Endodermal cell (in vitro differentiated cells): Measurements from ENCODE around the gene PTCHD4. TPM values are rescaled to one million over a fixed set of nuclear protein-coding genes. Genes with fewer than 3 reads are reported as not detected.

Experiments
- DNase-seq: peaks from one replicate; pipeline ENCODE4 v3.0.0-alpha.2; 2017
- H3K27ac ChIP-seq: 2 replicates; pipeline ENCODE4 v1.5.1; 2013; ENCODE audit warnings: mild to moderate bottlenecking, low read depth, low read length, moderate library complexity
- H3K27me3 ChIP-seq: 2 replicates; pipeline ENCODE4 v1.6.1; 2013; ENCODE audit warnings: mild to moderate bottlenecking, low read length, moderate library complexity; ENCODE audit not compliant: insufficient read depth, control insufficient read depth, poor library complexity, severe bottlenecking
- H3K36me3 ChIP-seq: 2 replicates; pipeline ENCODE4 v1.7.0; 2013; ENCODE audit warnings: mild to moderate bottlenecking, low read length, moderate library complexity; ENCODE audit not compliant: control insufficient read depth, insufficient read depth
- H3K4me1 ChIP-seq: one replicate; pipeline ENCODE4 v1.7.0; 2013; ENCODE audit warnings: low read length; ENCODE audit not compliant: control insufficient read depth, insufficient read depth
- H3K4me3 ChIP-seq: 2 replicates; pipeline ENCODE4 v1.5.1; 2013; ENCODE audit warnings: mild to moderate bottlenecking, low read length, moderate library complexity
- H3K9ac ChIP-seq: 2 replicates; pipeline ENCODE4 v1.6.1; 2013; ENCODE audit warnings: mild to moderate bottlenecking, low read length, moderate library complexity; ENCODE audit not compliant: poor library complexity, severe bottlenecking; ENCODE audit errors: extremely low read depth
- H3K9me3 ChIP-seq: 2 replicates; pipeline ENCODE4 v1.6.1; 2013; ENCODE audit warnings: mild to moderate bottlenecking, low read length, moderate library complexity; ENCODE audit not compliant: control insufficient read depth
- H3K27ac Mint-ChIP-seq: 2 replicates; pipeline ENCODE4 v1.8.0; 2020; ENCODE audit warnings: mixed read lengths
- H3K27me3 Mint-ChIP-seq: 2 replicates; pipeline ENCODE4 v1.8.0; 2021; ENCODE audit warnings: mild to moderate bottlenecking, mixed read lengths; ENCODE audit not compliant: insufficient read depth
- H3K36me3 Mint-ChIP-seq: 2 replicates; pipeline ENCODE4 v1.8.0; 2020; ENCODE audit warnings: low read depth, mixed read lengths
- H3K4me1 Mint-ChIP-seq: 2 replicates; pipeline ENCODE4 v1.8.0; 2020; ENCODE audit warnings: mixed read lengths
- H3K4me3 Mint-ChIP-seq: 2 replicates; pipeline ENCODE4 v1.8.0; 2020; ENCODE audit warnings: mild to moderate bottlenecking, moderate library complexity, mixed read lengths
- H3K9me3 Mint-ChIP-seq: 2 replicates; pipeline ENCODE4 v1.8.0; 2020; ENCODE audit warnings: mild to moderate bottlenecking, mixed read lengths
- WGBS, 2 experiments: methylation state at CpG; one replicate each; pipeline versions ENCODE4 v1.1.5 to v1.1.7; 2013; ENCODE audit warnings: missing lambda C conversion rate in 2 of 2, mixed read lengths in 1 of 2; ENCODE audit not compliant: insufficient coverage in 1 of 2, insufficient read length in 1 of 2; 5-methylcytosine and 5-hydroxymethylcytosine counted together
- total RNA-seq, 2 donors: library from RNA; stranded (reverse); fragmentation: NEBNext Ultra II Directional in 1 of 2; extraction: Animal tissue kit (Norgen Biotek cat#: 25700) in 1 of 2; gene quantifications; 2 replicates in 1 of 2; 3 replicates in 1 of 2; pipeline ENCODE4 v1.2.1, GENCODE V29; 2021
- TF ChIP-seq, protein P1 (sequence below): fragments of 200-600 bp; sonication (generic); conservative IDR thresholded peaks from 2 replicates; pipeline ENCODE4 v1.5.0; 2021; ENCODE audit warnings: antibody characterized with exemption, mild to moderate bottlenecking

PTCHD4 gene
- total RNA-seq, 2 donors from 2014 or later: 0.11 to 0.42 TPM

DNA sequence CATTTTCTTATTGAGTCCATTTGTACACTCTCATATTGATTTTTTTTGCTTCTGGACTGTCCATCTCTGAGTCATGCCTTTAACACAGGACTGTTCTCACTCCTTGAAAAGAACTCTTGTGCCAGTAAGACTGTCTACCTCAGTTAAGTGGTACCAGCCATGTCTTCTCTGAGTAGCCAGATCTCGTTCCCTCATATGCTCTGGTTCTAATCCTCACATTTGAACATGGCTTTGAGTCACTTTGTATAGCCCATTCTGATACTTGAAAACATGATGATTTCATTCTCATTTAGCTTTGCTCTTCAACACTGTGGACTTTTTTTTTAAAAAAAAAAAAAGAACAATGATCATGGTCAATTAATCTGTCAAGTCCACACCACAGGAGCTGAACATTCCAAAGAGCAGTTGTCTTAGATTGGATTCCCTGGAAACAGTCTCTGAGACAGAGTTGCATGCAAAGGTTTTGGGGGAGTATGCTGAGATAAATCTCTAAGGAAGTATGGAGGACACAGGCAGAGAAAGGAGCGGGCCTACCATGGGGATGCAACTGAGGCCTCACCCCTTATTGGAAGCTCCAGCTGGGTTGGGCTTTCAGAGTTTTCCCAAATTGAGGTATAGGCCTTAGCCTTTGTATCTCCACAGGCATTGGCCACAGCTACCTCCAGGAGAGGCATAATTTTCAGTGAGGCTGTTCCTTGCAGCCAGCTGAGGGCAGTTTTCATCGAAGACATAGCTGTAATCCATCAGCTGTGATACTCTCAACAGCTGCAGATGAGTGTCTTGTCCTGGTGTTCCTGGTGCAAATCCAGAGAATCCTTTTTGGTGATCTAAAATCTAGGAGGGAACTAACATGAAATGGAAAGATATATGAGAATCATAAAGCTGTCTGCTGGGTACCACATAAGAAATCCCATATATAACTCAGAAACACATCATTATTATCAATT, 6.0 kb upstream of the PTCHD4 start:
- Mint-ChIP-seq H3K27ac (no peak overlapping the region), H3K27me3 (no peaks in the 10 kb centered on the region), H3K9me3 (no peaks in the 10 kb centered on the region), H3K4me1 (peaks cover 17% of the 10 kb centered on the region), H3K4me3 (no peak overlapping the region), H3K36me3 (no peaks in the 10 kb centered on the region)
- no peaks in the 10 kb centered on the region for H3K27me3 ChIP-seq
- 65 to 92% methylated on average over 2 to 3 of the region's 3 CpGs for WGBS, 2 experiments
- no peaks in the 10 kb centered on the region for H3K36me3 ChIP-seq
- H3K4me3 ChIP-seq: no peak overlapping the region
- TF ChIP-seq, protein P1, sequence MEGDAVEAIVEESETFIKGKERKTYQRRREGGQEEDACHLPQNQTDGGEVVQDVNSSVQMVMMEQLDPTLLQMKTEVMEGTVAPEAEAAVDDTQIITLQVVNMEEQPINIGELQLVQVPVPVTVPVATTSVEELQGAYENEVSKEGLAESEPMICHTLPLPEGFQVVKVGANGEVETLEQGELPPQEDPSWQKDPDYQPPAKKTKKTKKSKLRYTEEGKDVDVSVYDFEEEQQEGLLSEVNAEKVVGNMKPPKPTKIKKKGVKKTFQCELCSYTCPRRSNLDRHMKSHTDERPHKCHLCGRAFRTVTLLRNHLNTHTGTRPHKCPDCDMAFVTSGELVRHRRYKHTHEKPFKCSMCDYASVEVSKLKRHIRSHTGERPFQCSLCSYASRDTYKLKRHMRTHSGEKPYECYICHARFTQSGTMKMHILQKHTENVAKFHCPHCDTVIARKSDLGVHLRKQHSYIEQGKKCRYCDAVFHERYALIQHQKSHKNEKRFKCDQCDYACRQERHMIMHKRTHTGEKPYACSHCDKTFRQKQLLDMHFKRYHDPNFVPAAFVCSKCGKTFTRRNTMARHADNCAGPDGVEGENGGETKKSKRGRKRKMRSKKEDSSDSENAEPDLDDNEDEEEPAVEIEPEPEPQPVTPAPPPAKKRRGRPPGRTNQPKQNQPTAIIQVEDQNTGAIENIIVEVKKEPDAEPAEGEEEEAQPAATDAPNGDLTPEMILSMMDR: no peak
- H3K4me1 ChIP-seq: peaks cover 15% of the 10 kb centered on the region
- no peaks in the 10 kb centered on the region for H3K9me3 ChIP-seq
- H3K27ac ChIP-seq: peak overlapping the region; percentile 85
- no peak overlapping the region for H3K9ac ChIP-seq
- DNase-seq: no peak

DNA sequence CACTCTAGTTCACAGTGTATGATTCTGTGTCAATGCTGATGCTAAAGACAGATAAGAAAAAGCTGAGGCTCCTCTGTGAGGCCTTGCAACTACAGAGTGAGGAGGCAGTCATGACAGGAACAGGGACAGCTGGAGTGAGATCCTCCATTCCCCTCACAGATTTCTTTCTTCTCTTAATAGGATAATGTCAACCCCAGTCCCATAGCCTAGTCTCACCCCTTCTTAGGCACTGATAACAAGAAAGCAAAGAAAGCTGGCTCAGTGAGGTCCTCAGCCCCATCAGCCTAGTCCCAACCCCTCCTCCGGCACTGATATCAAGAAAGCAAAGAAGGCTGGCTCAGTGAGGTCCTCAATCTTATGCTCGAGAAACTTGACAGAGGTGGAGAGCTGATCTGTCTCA, 2.1 kb upstream of the PTCHD4 start:
- no peaks in the 10 kb centered on the region for H3K36me3 Mint-ChIP-seq
- DNase-seq: peak; percentile 65
- peaks cover 15% of the 10 kb centered on the region for H3K4me1 ChIP-seq
- peak overlapping the region; percentile 82 for H3K27ac Mint-ChIP-seq
- H3K9ac ChIP-seq: no peak overlapping the region
- H3K4me3 Mint-ChIP-seq: no peak overlapping the region
- no peaks in the 10 kb centered on the region for H3K27me3 Mint-ChIP-seq
- no peaks in the 10 kb centered on the region for H3K36me3 ChIP-seq
- 75 to 83% methylated on average over 1 to 2 of the region's 2 CpGs for WGBS, 2 experiments
- no peaks in the 10 kb centered on the region for H3K9me3 Mint-ChIP-seq
- H3K27ac ChIP-seq: no peak overlapping the region
- no peaks in the 10 kb centered on the region for H3K27me3 ChIP-seq
- H3K9me3 ChIP-seq: no peaks in the 10 kb centered on the region
- peak overlapping the region; percentile 7 for H3K4me3 ChIP-seq
- TF ChIP-seq, protein P1: no peak
- H3K4me1 Mint-ChIP-seq: peaks cover 36% of the 10 kb centered on the region

DNA sequence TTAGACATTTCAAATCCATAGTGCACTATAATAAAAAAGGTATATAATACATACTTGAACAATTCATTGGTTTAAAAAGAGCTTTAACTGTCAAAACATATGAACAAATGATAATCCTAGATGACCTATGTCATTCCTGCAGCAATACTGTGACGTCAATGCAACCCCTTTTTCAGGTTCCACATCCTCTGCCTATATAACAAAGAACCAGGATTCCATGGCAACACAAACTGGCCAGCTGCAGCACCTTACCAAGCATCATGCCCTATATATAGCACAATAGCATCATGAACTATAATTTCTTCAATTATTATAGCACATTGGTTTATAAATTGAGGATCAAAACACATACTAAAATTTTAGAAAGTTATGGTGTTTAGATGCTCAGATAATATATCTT, 578 bp upstream of the PTCHD4 start:
- Mint-ChIP-seq H3K27ac (no peak overlapping the region), H3K9me3 (peaks cover 7% of the 10 kb centered on the region), H3K4me3 (no peak overlapping the region), H3K36me3 (peaks cover 2% of the 10 kb centered on the region), H3K4me1 (peaks cover 36% of the 10 kb centered on the region), H3K27me3 (no peaks in the 10 kb centered on the region)
- no peaks in the 10 kb centered on the region for H3K9me3 ChIP-seq
- H3K36me3 ChIP-seq: no peaks in the 10 kb centered on the region
- TF ChIP-seq, protein P1: no peak
- no peaks in the 10 kb centered on the region for H3K27me3 ChIP-seq
- H3K9ac ChIP-seq: no peak overlapping the region
- DNase-seq: no peak
- WGBS, 2 experiments: 88% methylated on average over 1 of the region's 1 CpG; no CpG with 5 or more reads in 1 of the 2 experiments
- H3K4me3 ChIP-seq: no peak overlapping the region
- peak overlapping the region; percentile 79 for H3K27ac ChIP-seq
- peaks cover 15% of the 10 kb centered on the region for H3K4me1 ChIP-seq
